ENCODE data around the gene CST9. TPM values are rescaled to one million over a fixed set of nuclear protein-coding genes. Genes with fewer than 3 reads are reported as not detected.

CST9 gene
- total RNA-seq, 3 donors from 2014 or later (not counting 1 experiment from before 2014, with no cell fraction given): not detected

DNA sequence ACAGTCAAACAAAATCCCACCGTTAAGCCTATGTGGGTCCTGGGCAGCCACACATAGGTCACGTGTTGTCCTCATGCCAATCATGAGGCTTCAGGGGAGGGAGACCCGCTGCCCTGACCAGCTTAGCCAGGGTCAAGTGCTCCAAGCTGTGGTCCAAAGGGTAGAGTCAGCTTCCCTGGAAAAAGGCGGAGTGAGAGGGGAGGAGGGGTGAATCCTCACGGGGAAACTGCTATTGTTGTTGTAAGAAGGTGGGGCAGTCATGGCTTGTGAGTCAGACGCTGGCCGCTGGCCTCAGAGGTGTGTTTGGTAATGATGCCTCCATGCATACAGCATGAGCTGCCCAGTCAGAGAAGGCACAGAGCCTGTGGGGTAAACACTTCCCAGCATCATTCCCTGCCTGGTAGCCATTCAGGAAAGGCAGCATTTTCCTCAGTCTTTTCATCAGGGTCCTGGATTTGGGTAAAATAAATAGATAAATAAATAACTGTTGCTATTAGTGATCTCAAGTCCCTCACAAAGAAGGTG is 23.4 kb upstream of the CST9 start:
- H3K27me3 Mint-ChIP-seq (ENCODE audit: low read depth in 2 of 2): peaks cover 5 to 8% of the 10 kb centered on the region in 2 donors
- H3K4me1 ChIP-seq (ENCODE audit: control insufficient read depth, insufficient read depth, low read length): no peaks in the 10 kb centered on the region
- no peak for ATAC-seq
- H3K9me3 ChIP-seq (ENCODE audit: control insufficient read depth, insufficient read depth, low read length): no peaks in the 10 kb centered on the region
- intact Hi-C loops (cut with micrococcal nuclease): no loop called here
- 61% methylated on average over 7 of the region's 7 CpGs for WGBS (ENCODE audit: insufficient coverage)
- no peaks in the 10 kb centered on the region for H3K36me3 ChIP-seq (ENCODE audit: control insufficient read depth, insufficient read depth, low read length)
- H3K4me3 ChIP-seq (ENCODE audit: low read length): no peak overlapping the region
- no peaks in the 10 kb centered on the region for H3K4me1 Mint-ChIP-seq
- H3K27ac Mint-ChIP-seq: no peak overlapping the region
- H3K36me3 Mint-ChIP-seq: no peaks in the 10 kb centered on the region
- no peaks in the 10 kb centered on the region for H3K27me3 ChIP-seq (ENCODE audit: control insufficient read depth, insufficient read depth, low read length)
- TF ChIP-seq, protein P1, sequence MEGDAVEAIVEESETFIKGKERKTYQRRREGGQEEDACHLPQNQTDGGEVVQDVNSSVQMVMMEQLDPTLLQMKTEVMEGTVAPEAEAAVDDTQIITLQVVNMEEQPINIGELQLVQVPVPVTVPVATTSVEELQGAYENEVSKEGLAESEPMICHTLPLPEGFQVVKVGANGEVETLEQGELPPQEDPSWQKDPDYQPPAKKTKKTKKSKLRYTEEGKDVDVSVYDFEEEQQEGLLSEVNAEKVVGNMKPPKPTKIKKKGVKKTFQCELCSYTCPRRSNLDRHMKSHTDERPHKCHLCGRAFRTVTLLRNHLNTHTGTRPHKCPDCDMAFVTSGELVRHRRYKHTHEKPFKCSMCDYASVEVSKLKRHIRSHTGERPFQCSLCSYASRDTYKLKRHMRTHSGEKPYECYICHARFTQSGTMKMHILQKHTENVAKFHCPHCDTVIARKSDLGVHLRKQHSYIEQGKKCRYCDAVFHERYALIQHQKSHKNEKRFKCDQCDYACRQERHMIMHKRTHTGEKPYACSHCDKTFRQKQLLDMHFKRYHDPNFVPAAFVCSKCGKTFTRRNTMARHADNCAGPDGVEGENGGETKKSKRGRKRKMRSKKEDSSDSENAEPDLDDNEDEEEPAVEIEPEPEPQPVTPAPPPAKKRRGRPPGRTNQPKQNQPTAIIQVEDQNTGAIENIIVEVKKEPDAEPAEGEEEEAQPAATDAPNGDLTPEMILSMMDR (IDR thresholded peaks at IDR 0.05): no peak
- no peaks in the 10 kb centered on the region for H3K9me3 Mint-ChIP-seq
- no peak for DNase-seq
- H3K4me3 Mint-ChIP-seq: no peak overlapping the region
- no peak overlapping the region for H3K27ac ChIP-seq (ENCODE audit: low read length)

DNA sequence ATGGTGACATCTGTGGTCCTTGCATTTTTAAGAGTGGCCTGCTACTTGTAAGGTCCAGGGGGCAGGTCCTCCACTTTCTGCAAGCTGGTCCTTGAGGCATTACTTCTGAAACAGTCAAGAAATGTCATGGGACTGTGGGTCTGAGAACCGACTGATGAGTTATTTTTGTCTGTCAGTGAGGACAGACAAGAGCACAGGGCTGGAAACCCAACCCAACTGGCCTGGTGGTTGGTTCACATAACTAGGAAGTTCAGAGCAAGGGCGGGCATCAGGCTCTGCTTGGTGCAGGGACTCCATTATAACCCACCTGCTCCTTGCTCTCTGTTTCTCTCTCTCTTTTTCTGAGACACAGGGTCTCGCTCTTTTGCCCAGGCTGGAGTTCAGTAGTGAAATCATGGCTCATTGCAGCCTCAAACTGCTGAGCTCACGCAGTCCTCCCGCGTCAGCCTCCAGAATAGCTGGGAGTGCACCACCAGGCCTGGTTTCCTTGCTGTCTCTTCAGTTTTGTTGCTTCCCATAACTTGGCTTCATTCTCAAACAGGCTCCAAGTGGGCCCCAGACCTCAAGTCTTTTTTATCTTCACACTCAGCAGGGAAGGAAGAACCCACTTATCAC is 22.8 kb upstream of the CST9 start:
- Histone ChIP-seq H3K4me1 (ENCODE audit: control insufficient read depth, insufficient read depth, low read length) (no peaks in the 10 kb centered on the region), H3K27ac (ENCODE audit: low read length) (no peak overlapping the region), H3K36me3 (ENCODE audit: control insufficient read depth, insufficient read depth, low read length) (no peaks in the 10 kb centered on the region), H3K9me3 (ENCODE audit: control insufficient read depth, insufficient read depth, low read length) (no peaks in the 10 kb centered on the region), H3K4me3 (ENCODE audit: low read length) (no peak overlapping the region), H3K27me3 (ENCODE audit: control insufficient read depth, insufficient read depth, low read length) (no peaks in the 10 kb centered on the region)
- DNase-seq (no peak), ATAC-seq (no peak)
- TF ChIP-seq, protein P1 (IDR thresholded peaks at IDR 0.05): no peak
- Mint-ChIP-seq H3K9me3 (no peaks in the 10 kb centered on the region), H3K27ac (no peak overlapping the region), H3K4me3 (no peak overlapping the region), H3K4me1 (no peaks in the 10 kb centered on the region), H3K36me3 (no peaks in the 10 kb centered on the region), H3K27me3 (ENCODE audit: low read depth in 2 of 2) (peaks cover 5 to 14% of the 10 kb centered on the region in 2 donors)
- intact Hi-C loops (cut with micrococcal nuclease): no loop called here
- WGBS (ENCODE audit: insufficient coverage): 78% methylated on average over 6 of the region's 6 CpGs

DNA sequence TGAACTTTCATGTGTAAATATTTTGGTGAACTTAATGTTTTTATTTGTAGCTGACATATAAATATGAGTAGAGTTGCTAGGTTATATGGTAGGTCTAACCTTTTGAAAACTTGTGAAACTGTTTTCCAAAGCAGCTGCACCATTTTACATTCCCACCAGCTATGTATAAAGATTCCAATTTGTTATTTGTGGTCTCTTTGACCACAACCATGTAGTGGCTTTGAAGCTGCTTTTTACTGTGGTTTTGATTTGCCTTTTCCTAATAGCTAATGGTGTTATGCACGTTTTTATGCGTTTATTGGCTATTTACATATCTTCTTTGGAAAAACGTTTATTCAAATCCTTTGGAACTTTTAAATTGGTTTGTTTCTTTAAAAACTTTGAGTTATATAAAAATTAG is 21.8 kb upstream of the CST9 start:
- Histone ChIP-seq H3K9me3 (ENCODE audit: control insufficient read depth, insufficient read depth, low read length) (no peaks in the 10 kb centered on the region), H3K36me3 (ENCODE audit: control insufficient read depth, insufficient read depth, low read length) (no peaks in the 10 kb centered on the region), H3K27me3 (ENCODE audit: control insufficient read depth, insufficient read depth, low read length) (no peaks in the 10 kb centered on the region), H3K4me1 (ENCODE audit: control insufficient read depth, insufficient read depth, low read length) (no peaks in the 10 kb centered on the region), H3K4me3 (ENCODE audit: low read length) (no peak overlapping the region), H3K27ac (ENCODE audit: low read length) (no peak overlapping the region)
- TF ChIP-seq, protein P1 (IDR thresholded peaks at IDR 0.05): no peak
- peaks cover 9 to 14% of the 10 kb centered on the region in 2 donors for H3K27me3 Mint-ChIP-seq (ENCODE audit: low read depth in 2 of 2)
- no peak overlapping the region for H3K27ac Mint-ChIP-seq
- no peaks in the 10 kb centered on the region for H3K9me3 Mint-ChIP-seq
- peaks cover 0 to 5% of the 10 kb centered on the region in 2 donors for H3K4me1 Mint-ChIP-seq
- ATAC-seq (no peak), DNase-seq (no peak)
- intact Hi-C loops (cut with micrococcal nuclease): no loop called here
- H3K36me3 Mint-ChIP-seq: no peaks in the 10 kb centered on the region
- WGBS (ENCODE audit: insufficient coverage): no CpG with 5 or more reads among the region's 3 CpGs
- H3K4me3 Mint-ChIP-seq: no peak overlapping the region
